GM06990 (cell line): ENCODE results near the gene H6PD.
"Not testable (repeated sequence)": the region's sequence is repeated elsewhere in the genome, so short reads cannot be mapped to it uniquely, and the experiment has no call there.

ENCODE experiments used
- DNase-seq: peaks from one replicate; pipeline ENCODE4 v3.0.0-alpha.2; 2011; ENCODE audit not compliant: insufficient read length; ENCODE audit errors: extremely low read depth
- H3K27me3 ChIP-seq: replicated peaks from 2 replicates; pipeline ENCODE4 v1.6.0; 2011; ENCODE audit warnings: low read length; ENCODE audit not compliant: control insufficient read depth, insufficient read depth
- H3K36me3 ChIP-seq: 2 replicates; pipeline ENCODE4 v1.5.1; 2011; ENCODE audit warnings: low read length; ENCODE audit not compliant: control insufficient read depth, insufficient read depth
- H3K4me3 ChIP-seq: replicated peaks from 2 replicates; pipeline ENCODE4 v1.5.1; 2011; ENCODE audit warnings: low read depth, mild to moderate bottlenecking, control low read depth, low read length
- TF ChIP-seq, protein P1 (sequence below): IDR thresholded peaks from 2 replicates; pipeline ENCODE4 v1.5.1; 2011; ENCODE audit warnings: low read length, control low read depth, mild to moderate bottlenecking, inconsistent platforms; ENCODE audit not compliant: insufficient read depth, poor library complexity, severe bottlenecking

Gene H6PD

GRCh38 chr1:9298282-9298681 lies 63.7 kb downstream of the H6PD start:
- no peak for DNase-seq
- Histone ChIP-seq H3K4me3 (no peak overlapping the region), H3K36me3 (no peaks in the 10 kb centered on the region), H3K27me3 (no peaks in the 10 kb centered on the region)
- TF ChIP-seq, protein P1, sequence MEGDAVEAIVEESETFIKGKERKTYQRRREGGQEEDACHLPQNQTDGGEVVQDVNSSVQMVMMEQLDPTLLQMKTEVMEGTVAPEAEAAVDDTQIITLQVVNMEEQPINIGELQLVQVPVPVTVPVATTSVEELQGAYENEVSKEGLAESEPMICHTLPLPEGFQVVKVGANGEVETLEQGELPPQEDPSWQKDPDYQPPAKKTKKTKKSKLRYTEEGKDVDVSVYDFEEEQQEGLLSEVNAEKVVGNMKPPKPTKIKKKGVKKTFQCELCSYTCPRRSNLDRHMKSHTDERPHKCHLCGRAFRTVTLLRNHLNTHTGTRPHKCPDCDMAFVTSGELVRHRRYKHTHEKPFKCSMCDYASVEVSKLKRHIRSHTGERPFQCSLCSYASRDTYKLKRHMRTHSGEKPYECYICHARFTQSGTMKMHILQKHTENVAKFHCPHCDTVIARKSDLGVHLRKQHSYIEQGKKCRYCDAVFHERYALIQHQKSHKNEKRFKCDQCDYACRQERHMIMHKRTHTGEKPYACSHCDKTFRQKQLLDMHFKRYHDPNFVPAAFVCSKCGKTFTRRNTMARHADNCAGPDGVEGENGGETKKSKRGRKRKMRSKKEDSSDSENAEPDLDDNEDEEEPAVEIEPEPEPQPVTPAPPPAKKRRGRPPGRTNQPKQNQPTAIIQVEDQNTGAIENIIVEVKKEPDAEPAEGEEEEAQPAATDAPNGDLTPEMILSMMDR: no peak

- H3K4me3 ChIP-seq, H3K36me3 ChIP-seq, H3K27me3 ChIP-seq, DNase-seq: not testable (repeated sequence)
Observed at GRCh38 chr1:9299571-9300541, 65.3 kb downstream of the H6PD start.

- DNase-seq: no peak
- Histone ChIP-seq H3K4me3 (no peak overlapping the region), H3K27me3 (no peaks in the 10 kb centered on the region), H3K36me3 (no peaks in the 10 kb centered on the region)
- TF ChIP-seq, protein P1: no peak
Observed at GRCh38 chr1:9300573-9300972, 66.0 kb downstream of the H6PD start.

DNA sequence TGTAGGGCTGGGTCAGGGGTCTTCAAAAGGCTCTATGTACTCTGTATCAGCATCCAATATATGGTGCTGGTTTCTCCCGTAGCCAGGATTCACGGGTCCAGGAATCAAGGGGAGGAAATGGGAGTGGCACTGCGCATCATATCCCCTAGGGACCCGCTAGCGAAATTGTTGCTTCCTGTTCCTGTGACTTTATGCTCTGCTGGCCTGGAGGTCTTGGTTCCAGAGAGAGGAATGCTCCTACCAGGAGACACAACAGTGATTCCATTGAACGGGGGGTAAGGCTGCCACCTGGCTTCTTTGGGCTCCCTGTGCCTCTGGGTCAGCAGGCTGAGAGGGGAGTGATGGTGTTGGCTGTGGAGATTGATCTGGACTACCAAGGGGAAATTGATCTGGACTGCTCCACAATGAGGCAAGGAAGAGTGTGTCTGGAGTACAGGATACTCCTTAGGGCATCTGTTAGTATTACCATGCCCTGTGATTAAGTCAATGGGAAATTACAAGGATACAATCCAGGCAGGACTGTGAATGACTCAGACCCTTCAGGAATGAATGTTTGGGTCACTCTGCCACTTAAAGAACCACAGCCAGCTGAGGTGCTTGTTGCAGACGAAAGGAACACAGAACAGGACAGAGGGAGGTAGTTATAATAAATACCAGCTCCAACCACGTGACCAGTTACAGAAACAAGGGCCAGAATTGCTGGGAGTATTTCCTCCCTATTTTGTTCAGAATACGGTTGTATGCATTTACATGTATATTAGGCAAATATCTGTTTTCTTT lies 68.4 kb downstream of the H6PD start:
- Histone ChIP-seq H3K27me3 (no peaks in the 10 kb centered on the region; the same call in 1 of the 2 replicates), H3K36me3 (no peaks in the 10 kb centered on the region), H3K4me3 (no peak overlapping the region)
- no peak for DNase-seq
- TF ChIP-seq, protein P1: no peak

DNA sequence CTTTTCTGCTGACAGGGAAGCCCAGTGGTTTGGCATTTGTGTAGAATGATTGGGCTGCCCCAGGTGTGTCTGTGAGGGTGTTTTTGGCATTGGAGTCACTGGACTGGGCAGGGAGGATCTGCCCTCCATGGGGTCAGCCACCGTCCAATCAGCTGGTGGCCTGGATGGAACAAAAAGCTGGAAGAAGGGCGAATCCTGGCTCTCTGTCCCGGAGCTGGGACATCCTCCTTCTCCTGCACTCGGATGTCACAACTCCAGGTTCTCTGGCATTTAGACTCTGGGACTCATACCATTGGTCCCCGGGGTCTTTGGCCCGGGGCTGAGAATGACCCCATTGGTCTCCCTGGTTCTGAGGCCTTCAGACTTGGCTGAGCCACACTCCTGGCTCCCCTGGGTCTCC lies 69.3 kb downstream of the H6PD start:
- Histone ChIP-seq H3K4me3 (no peak overlapping the region), H3K27me3 (no peaks in the 10 kb centered on the region; the same call in 1 of the 2 replicates), H3K36me3 (no peaks in the 10 kb centered on the region)
- TF ChIP-seq, protein P1: no peak
- DNase-seq: no peak

GRCh38 chr1:9305216-9305615 lies 70.6 kb downstream of the H6PD start:
- Histone ChIP-seq H3K4me3 (no peak overlapping the region), H3K27me3 (no peaks in the 10 kb centered on the region; the same call in 1 of the 2 replicates), H3K36me3 (no peaks in the 10 kb centered on the region)
- DNase-seq: no peak
- TF ChIP-seq, protein P1: no peak
